ENCODE measurements around the gene CXCL11.
"Not testable (repeated sequence)": the region's sequence is repeated elsewhere in the genome, so short reads cannot be mapped to it uniquely, and the experiment has no call there.

The CXCL11 gene

DNA sequence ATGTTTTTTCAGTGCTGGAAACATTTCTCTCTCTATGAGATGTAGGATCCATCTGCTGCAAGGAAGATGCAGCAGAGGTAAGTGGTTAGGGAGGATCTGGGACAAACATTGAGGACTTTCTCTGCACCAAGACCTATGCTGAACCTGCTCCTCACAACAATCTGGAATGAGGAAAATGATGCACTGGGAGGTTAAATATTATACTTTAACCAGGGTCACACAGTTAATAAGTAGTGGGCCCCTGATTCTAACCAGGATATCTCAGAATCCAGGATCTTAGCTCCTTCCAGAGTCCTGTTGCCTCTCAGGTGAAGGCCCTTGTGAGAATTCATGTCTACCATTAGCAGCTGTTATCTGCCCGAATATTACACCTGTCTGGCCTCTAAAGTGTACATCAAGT is 35.6 kb downstream of the CXCL11 start:
- no peak for DNase-seq (ENCODE audit: low read depth)

DNA sequence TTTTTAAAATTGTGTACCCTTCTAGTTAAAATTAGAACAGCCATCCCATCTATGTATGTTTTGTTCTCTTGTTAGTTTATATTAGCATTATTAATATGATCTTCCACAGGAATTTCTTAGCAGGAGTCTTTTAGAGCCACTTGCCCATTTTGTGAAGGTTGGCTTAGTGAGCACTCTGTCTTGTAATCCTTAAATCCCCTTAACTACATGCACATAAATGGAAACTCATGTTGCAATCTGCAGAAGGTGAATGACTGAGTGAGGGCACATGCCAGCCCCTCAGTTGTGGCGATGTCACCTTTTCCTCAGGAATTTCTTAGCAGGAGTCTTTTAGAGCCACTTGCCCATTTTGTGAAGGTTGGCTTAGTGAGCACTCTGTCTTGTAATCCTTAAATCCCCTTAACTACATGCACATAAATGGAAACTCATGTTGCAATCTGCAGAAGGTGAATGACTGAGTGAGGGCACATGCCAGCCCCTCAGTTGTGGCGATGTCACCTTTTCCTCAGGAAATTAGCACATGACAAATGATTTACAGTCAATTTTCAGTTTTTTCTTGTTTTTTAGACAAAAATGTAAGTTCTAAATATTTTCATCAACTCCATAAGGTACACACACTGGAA is 37.2 kb downstream of the CXCL11 start:
- DNase-seq (ENCODE audit: low read depth) = not testable (repeated sequence)

DNA sequence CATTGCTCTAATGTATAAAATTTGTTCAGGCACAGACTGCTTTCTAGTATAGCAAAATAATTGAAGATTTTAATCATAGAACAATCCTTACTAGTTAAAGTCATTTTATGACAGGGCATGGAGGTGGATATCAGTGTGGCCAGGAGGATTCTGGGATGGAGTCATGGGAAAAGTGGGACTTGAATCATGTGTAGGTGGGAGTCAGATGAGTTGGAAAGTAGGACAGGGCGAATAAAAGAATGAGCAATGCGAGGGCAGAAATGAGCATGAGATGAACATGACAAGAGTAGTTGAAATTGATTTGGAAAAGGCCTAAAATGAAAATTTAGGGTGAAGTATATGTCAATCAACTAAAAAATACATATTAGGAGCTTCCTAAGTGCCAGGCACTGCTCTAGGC is 37.9 kb downstream of the CXCL11 start:
- no peak for DNase-seq (ENCODE audit: low read depth)

DNA sequence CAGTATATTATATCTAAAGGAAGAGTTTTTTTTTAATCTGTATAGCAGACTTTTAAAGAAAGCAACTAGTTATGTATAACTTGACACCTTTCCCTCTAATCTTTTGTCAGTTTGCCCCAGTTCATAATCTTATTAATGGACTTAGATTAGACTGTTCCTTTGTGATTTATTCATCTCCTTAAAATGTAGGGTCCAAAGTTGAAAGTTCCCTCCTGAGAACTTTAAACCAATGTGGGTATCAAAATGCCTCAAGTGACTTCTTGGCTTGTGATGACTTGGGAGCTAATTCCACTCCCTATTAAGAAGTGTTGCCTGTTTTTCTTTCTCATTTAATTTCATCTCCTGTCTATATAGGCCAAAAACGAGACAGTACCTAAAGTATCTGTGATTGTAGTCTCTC is 38.8 kb downstream of the CXCL11 start:
- no peak for DNase-seq (ENCODE audit: low read depth)

- no peak for DNase-seq (ENCODE audit: low read depth)
These were observed 40.1 kb downstream of the CXCL11 start for GRCh38 chr4:75995727-75996126.

- DNase-seq (ENCODE audit: low read depth) = no peak
These were observed 43.4 kb downstream of the CXCL11 start for GRCh38 chr4:75992462-75992861.

GRCh38 chr4:75989846-75990528 is 45.9 kb downstream of the CXCL11 start:
- no peak for DNase-seq (ENCODE audit: low read depth)

DNA sequence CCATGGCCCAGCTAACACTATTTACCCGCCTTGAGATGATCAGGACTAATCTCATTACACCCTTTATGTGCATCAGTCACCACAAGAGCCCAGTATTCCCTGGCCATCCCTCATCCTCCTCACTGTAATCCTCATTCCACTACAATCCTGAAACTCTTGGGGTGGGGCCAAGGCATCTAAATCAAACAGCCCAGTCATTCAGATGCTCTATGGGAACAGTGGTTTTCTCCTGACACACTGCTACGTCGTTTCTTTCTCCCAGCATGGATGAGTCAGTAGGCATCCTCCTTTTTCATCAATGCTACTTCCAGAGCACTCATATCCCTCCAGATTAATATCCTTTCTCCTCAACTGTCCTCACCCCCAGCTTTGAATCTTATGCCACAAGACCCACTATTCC is 50.8 kb downstream of the CXCL11 start:
- DNase-seq (ENCODE audit: low read depth) = no peak
